ENCODE measurements around the gene CFAP73. TPM values are rescaled to one million over a fixed set of nuclear protein-coding genes. Genes with fewer than 3 reads are reported as not detected.

Gene CFAP73
- not detected for total RNA-seq

DNA sequence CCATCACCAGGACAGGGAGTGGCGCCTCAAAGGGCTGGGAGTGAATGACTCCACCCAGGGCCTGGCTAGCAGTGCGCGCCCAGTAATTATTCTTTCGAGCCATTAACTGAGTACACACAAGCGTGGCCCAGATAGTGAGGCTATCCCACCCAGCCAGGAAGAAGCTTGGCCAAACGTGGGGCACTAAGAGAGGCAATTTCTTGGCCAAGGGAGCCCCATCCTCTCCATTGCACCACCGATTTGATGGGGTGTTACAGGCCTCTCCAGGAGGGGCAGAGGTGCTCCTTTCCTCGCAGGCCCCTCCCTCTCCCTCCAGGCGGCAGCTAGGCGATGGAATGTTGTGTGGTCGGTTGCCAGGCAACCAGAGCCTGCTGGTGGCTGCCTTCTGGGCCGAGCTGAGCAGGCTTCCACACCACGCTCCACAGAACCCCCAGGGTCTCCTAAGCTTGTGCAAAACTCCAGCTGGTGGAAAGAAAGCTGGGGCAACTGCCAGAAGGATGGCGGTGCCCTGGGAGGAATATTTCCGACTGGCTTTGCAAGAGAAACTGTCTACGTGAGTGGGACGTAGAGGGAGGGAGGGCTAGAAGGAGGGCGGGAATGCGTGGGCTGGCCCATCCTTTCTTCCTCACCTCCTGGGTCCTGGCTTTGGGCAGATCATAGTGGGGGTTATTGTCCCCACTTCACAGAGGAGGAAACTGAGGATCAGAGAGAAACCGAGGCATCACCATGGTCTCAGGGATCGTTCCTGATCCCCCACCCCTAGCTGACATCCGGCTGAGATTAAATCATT is at the start of gene CFAP73:
Gene CFAP73, plus strand, starts transcription at position 364 of the 790 bp plus-strand sequence. Its CDS starts 134 bp downstream, at position 498.
- H3K4me1 ChIP-seq (ENCODE audit: insufficient read depth, low read length), result peaks cover 27% of the 10 kb centered on the region
- H3K9me3 ChIP-seq (ENCODE audit: low read depth, low read length), result no peaks in the 10 kb centered on the region
- no peak within 1 kb of the TSS for H3K4me3 ChIP-seq (ENCODE audit: low read length)
- peaks cover 26% of the 10 kb centered on the region for H3K27me3 ChIP-seq (ENCODE audit: insufficient read depth, low read length)

DNA sequence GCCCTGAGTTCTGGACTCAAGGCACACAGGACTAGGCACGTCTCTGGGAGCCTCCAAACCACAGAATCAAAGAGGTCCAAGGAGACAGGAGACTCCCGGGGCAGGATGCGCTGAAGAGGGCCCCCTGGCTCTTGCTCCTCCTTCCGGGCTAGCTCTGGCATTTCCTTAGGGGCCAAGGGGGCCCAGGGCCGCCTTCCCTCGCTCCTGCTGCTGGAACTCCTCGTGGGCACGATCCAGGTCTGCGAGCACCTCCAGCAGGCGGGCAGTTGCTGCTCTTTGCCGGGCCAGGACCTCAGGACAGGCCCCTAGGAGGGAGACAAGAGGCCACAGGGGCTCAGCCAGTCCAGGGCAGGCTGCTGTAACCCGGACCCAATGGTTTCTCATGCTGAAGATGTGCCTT is 49.8 kb upstream of the CFAP73 start:
- H3K4me1 ChIP-seq (ENCODE audit: insufficient read depth, low read length), result peaks cover 8% of the 10 kb centered on the region
- H3K27me3 ChIP-seq (ENCODE audit: insufficient read depth, low read length), result no peaks in the 10 kb centered on the region
- H3K4me3 ChIP-seq (ENCODE audit: low read length), result no peak overlapping the region
- no peaks in the 10 kb centered on the region for H3K9me3 ChIP-seq (ENCODE audit: low read depth, low read length)

DNA sequence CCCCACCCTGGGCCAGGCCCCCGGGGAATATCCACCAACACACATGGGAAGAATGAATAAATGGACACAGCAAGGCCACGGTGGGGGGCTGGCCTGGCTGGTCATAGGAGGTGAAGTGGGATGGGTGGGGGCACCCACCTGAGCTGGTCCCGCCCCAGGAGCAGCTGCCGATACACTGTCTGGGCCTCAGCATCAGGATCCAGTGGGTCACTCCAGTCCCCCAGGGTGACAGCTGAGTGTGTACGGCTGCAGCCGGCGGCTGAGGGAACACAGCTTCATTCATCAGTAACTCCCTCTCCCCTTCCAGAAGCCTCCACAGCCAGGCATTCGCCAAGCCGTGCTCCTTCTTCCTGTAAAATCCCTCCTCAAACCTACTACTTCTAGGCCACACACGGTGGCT is 47.8 kb upstream of the CFAP73 start:
- Histone ChIP-seq H3K4me3 (ENCODE audit: low read length) (no peak overlapping the region), H3K27me3 (ENCODE audit: insufficient read depth, low read length) (no peaks in the 10 kb centered on the region), H3K4me1 (ENCODE audit: insufficient read depth, low read length) (peaks cover 8% of the 10 kb centered on the region), H3K9me3 (ENCODE audit: low read depth, low read length) (no peaks in the 10 kb centered on the region)

DNA sequence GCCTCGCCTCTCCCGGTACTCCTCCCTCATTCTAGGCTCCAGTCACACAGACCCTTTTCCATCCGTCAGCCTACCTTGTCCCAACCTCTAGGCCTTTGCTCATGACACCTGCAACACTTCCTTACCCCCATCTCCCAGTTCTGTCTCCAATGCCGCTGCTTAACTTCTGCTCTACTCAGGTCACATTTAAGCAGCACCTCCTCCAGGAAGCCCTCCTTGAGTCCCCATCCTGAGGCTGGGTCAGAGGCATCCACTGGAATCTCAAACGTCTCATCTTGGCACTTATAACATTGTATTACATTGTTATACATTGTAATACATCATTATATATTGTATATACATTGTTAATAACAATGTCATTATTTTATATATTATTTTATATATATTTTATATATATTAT is 46.7 kb upstream of the CFAP73 start:
- no peak overlapping the region for H3K4me3 ChIP-seq (ENCODE audit: low read length)
- H3K27me3 ChIP-seq (ENCODE audit: insufficient read depth, low read length), result no peaks in the 10 kb centered on the region
- no peaks in the 10 kb centered on the region for H3K9me3 ChIP-seq (ENCODE audit: low read depth, low read length)
- H3K4me1 ChIP-seq (ENCODE audit: insufficient read depth, low read length), result peaks cover 8% of the 10 kb centered on the region

DNA sequence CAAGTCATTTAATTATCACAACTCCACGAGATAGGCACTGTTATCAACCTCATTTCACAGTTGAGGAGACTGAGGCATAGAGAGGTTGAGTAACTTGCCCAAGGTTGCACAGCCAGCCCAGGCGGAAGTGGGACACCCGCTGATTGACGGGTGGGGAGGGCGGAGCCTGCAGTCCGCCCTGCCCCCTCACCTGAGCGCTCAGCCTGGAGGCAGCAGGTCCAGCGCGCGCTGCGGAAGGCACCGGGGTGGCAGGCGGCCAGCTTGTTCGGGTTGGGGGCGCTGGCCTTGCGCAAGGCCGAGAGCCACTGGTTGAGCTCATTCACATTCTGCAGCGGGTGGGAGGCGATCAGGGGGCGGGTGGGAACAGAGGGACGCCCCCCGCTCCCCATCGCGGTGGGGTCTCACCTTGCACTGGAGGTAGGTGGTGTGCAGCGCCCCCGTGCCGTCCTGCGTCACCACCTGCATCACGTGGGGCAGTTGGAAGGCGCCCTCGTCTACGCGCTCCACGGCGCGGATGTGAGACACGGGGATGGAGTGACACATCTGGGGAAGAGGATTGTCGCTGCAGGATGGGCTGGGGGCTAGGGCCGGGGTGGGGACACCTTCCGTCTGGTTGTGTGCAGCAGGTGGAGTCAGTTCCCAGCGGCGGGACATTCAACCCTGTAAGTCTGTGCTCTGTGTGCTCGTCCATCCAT is 45.6 kb upstream of the CFAP73 start:
- Histone ChIP-seq H3K27me3 (ENCODE audit: insufficient read depth, low read length) (no peaks in the 10 kb centered on the region), H3K4me1 (ENCODE audit: insufficient read depth, low read length) (no peaks in the 10 kb centered on the region), H3K4me3 (ENCODE audit: low read length) (no peak overlapping the region), H3K9me3 (ENCODE audit: low read depth, low read length) (no peaks in the 10 kb centered on the region)

DNA sequence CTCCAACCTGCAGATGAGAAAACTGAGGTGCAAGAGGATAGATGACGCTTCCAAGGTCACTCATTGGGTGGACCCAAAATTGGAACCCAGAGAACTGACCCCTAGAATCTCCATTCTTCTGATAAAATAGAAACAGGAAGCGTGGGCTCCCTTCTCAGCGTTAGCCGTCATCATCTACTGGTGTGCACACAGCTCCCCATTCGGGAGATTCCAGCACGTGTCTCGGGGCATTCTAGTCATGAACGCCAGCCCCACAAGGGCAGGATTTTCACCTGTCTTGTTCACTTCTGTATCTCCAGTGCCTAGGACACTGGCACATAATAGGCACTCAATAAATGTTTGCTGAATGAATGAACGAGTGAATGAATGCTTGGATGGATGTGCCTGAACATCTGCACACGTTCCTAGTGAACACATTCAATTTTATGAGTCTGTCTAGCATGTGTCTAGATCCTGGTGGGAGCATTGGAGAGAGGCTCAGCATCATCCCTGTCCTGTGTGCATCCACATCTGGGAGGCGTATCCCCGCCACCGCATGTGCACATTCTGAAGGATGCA is 44.5 kb upstream of the CFAP73 start:
- Histone ChIP-seq H3K27me3 (ENCODE audit: insufficient read depth, low read length) (no peaks in the 10 kb centered on the region), H3K9me3 (ENCODE audit: low read depth, low read length) (no peaks in the 10 kb centered on the region), H3K4me3 (ENCODE audit: low read length) (no peak overlapping the region), H3K4me1 (ENCODE audit: insufficient read depth, low read length) (no peaks in the 10 kb centered on the region)

DNA sequence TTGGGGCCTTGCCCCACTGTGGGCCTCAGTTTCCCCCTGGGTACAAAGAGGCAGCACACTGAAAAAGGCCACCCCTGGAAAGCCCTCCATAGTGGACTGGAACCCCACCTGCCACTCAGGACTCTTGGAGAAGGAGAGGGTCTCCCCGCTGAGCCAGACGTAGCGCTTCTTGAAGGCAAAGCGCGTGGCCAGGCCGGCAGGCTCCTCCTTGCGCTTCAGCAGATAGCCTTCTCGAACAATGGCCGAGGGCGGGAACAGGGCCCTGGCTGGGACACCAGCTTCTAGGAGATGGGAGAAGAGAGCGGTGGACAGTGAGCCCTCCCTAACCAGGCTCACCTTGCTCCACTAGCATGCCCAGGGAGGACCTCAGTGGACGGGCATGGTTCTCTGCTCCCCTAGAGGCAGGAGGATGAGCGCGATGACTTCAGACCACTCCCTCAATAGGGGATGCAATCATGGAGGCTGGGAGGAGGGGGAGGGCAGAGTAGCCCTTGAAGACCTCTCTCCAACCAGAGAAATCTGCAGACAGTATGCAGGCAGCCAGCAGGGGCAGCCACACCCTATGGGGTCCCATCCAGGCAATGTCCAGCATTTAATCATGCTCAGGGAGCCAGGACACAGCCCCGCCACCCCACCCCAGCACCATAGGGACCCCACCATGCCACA is 43.8 kb upstream of the CFAP73 start:
- Histone ChIP-seq H3K9me3 (ENCODE audit: low read depth, low read length) (no peaks in the 10 kb centered on the region), H3K4me1 (ENCODE audit: insufficient read depth, low read length) (no peaks in the 10 kb centered on the region), H3K4me3 (ENCODE audit: low read length) (no peak overlapping the region), H3K27me3 (ENCODE audit: insufficient read depth, low read length) (no peaks in the 10 kb centered on the region)

DNA sequence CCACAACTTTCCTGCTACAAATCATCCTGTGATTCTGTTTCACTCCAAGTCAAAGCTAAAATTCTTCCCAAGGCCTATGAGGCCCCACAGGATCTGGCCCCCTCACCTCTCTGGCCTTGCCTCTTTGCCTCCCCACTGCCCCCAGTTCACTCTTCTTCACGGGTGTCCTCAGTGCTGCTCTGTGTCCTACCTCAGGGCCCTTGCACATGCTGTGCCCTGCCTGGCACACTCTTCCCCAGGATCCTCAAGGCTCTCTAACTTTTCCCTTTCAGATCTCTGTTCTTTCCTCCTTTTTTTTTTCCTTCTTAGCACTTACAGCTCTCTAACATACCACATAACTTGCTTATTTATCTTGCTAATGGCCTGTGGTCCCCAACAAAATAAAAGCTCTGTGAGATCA is 43.2 kb upstream of the CFAP73 start:
- Histone ChIP-seq H3K4me3 (ENCODE audit: low read length) (no peak overlapping the region), H3K27me3 (ENCODE audit: insufficient read depth, low read length) (no peaks in the 10 kb centered on the region)

DNA sequence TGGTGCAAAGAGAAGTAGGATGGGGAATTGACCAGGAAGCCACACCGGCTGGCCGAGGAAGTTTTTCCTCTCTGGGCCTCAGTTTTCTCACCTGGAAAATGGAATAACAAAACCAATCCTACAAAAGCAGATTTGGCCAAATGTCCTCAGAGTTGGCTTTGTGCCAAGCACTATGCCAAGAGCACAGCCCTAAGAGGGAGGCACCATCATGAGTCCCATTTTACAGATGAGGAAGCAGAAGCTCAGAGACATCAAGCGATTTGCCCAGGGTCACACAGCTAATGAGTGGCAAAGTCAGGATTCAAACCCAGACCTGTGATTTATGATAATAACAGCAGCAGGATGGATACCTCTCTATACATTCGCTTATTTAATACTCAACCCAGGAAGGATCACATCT is 41.2 kb upstream of the CFAP73 start:
- no peak overlapping the region for H3K4me3 ChIP-seq (ENCODE audit: low read length)
- H3K4me1 ChIP-seq (ENCODE audit: insufficient read depth, low read length), result no peaks in the 10 kb centered on the region
- no peaks in the 10 kb centered on the region for H3K9me3 ChIP-seq (ENCODE audit: low read depth, low read length)
- H3K27me3 ChIP-seq (ENCODE audit: insufficient read depth, low read length), result no peaks in the 10 kb centered on the region

More for the DNA sequence above, 43.2 kb upstream of the CFAP73 start:
- H3K4me1 ChIP-seq (ENCODE audit: insufficient read depth, low read length), result no peaks in the 10 kb centered on the region
- H3K9me3 ChIP-seq (ENCODE audit: low read depth, low read length), result no peaks in the 10 kb centered on the region

DNA sequence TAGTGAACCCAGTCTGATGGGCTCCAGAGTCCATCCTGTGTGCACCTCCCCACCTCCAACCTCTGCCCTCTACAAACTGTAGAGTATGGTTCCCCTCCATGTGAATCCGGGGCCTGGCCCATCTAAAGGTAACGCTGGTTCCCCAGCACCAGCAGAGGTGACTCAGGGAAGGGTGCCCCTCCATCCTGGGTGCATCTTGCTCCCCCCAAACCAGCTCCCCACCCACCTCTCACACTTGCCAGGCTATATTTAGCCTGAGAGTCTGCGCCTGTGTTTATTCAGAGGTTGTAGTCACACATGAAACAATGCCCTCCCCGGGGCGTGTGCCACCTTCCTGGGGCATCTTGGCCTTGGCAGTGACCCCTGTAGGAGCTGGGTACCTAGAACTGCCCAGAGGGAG is 40.2 kb upstream of the CFAP73 start:
- no peaks in the 10 kb centered on the region for H3K4me1 ChIP-seq (ENCODE audit: insufficient read depth, low read length)
- no peak overlapping the region for H3K4me3 ChIP-seq (ENCODE audit: low read length)
- no peaks in the 10 kb centered on the region for H3K9me3 ChIP-seq (ENCODE audit: low read depth, low read length)
- no peaks in the 10 kb centered on the region for H3K27me3 ChIP-seq (ENCODE audit: insufficient read depth, low read length)

DNA sequence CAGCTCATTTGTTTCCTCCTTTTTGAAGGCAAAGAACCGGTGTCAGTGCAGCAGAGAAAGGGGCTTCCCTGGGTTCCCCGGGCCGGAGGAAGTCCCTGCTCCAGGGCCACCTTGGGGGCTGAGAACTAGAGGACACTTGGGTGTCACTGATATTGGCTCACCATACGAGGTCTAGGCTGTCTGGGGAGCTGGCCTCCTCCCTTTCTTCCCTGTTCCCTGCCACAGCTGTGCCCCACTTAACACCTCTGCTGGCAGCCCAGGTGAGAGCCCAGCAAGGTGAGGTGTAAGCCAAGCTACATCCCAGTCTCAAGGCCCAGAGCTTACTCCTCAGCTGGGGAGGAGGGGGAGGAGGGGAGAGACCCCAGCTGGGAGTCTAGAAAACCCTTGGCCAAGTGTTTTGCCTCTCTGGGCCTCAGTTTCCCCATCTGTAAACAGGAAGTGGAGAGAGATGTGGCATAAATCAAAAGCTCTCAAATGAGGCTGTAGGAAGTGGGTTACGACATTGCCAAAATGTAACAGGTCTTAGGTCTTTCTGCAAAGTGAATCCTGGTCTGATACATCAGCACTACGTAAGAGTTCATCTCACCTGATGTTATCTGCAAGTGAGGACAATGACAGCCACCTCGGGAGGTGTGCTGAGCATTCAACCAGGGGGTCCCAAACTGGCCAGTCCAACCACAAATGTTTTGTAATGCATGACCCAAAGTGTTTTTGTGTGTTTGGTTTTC is 39.5 kb upstream of the CFAP73 start:
- Histone ChIP-seq H3K9me3 (ENCODE audit: low read depth, low read length) (no peaks in the 10 kb centered on the region), H3K4me3 (ENCODE audit: low read length) (no peak overlapping the region), H3K4me1 (ENCODE audit: insufficient read depth, low read length) (no peaks in the 10 kb centered on the region), H3K27me3 (ENCODE audit: insufficient read depth, low read length) (no peaks in the 10 kb centered on the region)

DNA sequence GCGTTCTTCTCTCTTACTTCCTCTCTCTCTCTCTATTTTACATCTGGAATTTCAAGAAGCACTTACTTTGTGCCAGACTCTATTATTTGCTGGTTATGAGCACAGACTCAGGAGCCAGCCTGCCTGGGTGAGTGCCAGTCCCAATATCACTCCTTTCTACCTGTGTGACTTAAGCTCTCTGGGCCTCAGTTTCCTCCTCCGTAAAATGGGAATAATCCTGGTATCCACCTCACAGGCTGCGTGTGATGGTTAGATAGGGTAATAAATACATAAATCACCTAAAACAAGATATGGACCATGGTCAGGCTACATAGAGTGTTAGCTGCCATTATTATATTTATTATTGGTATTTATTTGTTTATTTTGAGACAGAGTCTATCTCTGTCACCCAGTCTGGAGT is 38.3 kb upstream of the CFAP73 start:
- Histone ChIP-seq H3K4me3 (ENCODE audit: low read length) (no peak overlapping the region), H3K9me3 (ENCODE audit: low read depth, low read length) (no peaks in the 10 kb centered on the region), H3K27me3 (ENCODE audit: insufficient read depth, low read length) (no peaks in the 10 kb centered on the region), H3K4me1 (ENCODE audit: insufficient read depth, low read length) (no peaks in the 10 kb centered on the region)

DNA sequence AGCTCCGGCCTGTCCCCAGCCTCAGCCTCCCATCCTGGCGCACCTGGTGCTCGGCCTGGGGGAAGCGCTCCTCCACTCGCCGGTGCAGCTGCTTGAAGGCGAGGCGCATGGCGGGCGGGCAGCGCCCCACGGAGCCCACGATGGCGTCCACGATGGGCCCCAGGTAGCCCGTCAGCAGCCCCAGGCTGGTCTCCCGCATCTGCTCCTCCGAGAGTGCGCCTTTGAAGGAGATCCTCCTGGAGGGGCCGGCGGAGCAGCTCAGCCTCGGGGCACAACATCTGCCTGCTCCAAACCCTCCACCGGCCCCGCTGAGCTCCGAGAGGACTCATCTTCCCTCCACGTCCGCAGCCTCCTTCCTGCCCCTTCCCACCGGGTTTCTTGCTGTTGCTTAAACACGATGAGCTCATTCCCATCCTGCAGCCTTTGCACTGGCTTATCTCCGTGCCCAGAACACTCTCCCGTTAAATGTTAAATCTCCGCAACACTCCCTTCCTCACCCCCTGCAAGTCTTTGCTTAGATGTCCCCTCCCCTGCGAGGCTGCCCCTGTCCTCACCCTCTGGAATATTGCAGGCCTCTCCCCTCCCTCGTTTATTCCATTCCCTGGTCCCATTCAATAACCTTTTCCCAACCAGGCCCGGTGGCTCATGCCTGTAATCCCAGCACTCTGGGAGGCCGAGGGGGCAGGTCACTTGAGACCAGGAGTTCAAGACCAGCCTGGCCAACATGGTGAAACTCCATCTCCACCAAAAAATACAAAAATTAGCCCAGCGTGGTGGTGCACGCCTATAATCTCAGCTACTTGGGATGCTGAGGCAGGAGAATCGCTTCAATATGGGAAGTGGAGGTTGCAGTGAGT is 37.3 kb upstream of the CFAP73 start:
- Histone ChIP-seq H3K4me3 (ENCODE audit: low read length) (no peak overlapping the region), H3K27me3 (ENCODE audit: insufficient read depth, low read length) (no peaks in the 10 kb centered on the region), H3K4me1 (ENCODE audit: insufficient read depth, low read length) (no peaks in the 10 kb centered on the region), H3K9me3 (ENCODE audit: low read depth, low read length) (no peaks in the 10 kb centered on the region)

DNA sequence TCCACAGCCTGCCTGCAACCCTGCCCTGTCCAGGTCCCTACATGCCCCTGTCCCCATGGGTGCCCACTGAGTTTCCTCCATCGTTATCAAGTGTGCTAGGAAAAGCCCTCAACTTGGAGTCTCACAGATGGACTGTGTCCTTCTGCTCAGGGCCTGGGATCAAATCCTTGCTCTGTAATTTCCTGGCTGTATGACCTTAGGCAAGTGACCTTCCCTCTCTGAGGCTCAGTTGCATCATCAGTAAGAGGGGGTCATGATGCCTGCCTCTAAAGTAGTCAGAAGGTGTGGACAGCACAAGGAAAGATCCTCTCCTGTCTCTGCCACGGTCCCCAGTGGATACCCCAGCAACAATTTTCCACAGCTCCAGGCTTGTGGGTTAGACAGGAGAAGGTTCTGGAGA is 36.1 kb upstream of the CFAP73 start:
- no peaks in the 10 kb centered on the region for H3K4me1 ChIP-seq (ENCODE audit: insufficient read depth, low read length)
- no peaks in the 10 kb centered on the region for H3K27me3 ChIP-seq (ENCODE audit: insufficient read depth, low read length)
- H3K9me3 ChIP-seq (ENCODE audit: low read depth, low read length), result no peaks in the 10 kb centered on the region
- no peak overlapping the region for H3K4me3 ChIP-seq (ENCODE audit: low read length)
